ENCODE data around the gene ERMARD.

ERMARD gene

GRCh38 chr6:169803816-169804340 lies 52.5 kb downstream of the ERMARD start:
- no peak for DNase-seq (ENCODE audit: low spot score)
- TF ChIP-seq, protein P1, sequence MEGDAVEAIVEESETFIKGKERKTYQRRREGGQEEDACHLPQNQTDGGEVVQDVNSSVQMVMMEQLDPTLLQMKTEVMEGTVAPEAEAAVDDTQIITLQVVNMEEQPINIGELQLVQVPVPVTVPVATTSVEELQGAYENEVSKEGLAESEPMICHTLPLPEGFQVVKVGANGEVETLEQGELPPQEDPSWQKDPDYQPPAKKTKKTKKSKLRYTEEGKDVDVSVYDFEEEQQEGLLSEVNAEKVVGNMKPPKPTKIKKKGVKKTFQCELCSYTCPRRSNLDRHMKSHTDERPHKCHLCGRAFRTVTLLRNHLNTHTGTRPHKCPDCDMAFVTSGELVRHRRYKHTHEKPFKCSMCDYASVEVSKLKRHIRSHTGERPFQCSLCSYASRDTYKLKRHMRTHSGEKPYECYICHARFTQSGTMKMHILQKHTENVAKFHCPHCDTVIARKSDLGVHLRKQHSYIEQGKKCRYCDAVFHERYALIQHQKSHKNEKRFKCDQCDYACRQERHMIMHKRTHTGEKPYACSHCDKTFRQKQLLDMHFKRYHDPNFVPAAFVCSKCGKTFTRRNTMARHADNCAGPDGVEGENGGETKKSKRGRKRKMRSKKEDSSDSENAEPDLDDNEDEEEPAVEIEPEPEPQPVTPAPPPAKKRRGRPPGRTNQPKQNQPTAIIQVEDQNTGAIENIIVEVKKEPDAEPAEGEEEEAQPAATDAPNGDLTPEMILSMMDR (IDR thresholded peaks at IDR 0.05; ENCODE audit: extremely low read depth, insufficient read depth, missing control alignments), result no peak
- in situ Hi-C loops (cut with MboI; ENCODE audit: low pct_unique_long_range_greater_than_20kb, low sequenced_read_pairs, unreplicated experiment), result no loop called here

DNA sequence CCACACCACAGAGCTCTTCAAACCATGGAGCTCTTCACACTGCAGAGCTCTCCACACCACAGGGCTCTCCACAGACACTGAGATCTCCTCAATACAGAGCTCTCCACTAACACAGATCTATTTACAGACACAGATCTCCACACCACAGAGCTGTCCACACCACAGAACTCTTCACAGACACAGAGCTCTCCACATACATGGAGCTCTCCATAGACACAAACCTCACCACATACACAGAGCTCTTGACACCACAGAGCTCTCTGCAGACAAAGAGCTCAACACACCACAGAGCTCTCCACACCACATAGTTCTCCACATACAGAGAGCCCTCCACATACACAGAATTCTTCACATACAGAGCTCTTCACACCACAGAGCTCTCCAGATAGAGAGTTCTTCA lies 53.0 kb downstream of the ERMARD start:
- no peak for DNase-seq (ENCODE audit: low spot score)
- in situ Hi-C loops (cut with MboI; ENCODE audit: low pct_unique_long_range_greater_than_20kb, low sequenced_read_pairs, unreplicated experiment), result no loop called here
- TF ChIP-seq, protein P1 (IDR thresholded peaks at IDR 0.05; ENCODE audit: extremely low read depth, insufficient read depth, missing control alignments), result no peak

DNA sequence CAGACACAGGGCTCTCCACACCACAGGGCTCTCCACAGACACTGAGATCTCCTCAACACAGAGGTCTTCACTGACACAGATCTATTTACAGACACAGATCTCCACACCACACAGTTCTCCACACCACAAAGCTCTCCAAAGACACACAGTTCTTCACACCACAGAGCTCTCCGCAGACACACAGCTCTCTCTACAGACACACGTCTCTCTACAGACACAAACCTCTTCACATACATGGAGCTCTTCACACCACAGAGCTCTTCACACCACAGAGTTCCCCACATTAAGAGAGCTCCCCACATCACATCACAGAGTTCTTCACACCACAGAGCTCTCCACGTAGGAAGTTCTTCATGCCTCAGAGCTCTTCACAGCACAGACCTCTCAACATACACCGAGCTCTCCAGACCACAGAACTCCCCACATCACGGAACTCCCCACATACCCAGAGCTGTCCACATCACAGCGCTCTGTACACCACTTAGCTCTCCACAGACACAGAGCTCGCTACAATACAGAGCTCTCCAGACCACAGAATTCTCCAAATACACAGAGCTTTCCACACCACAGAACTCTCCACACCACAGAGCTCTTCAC lies 53.9 kb downstream of the ERMARD start:
- DNase-seq (ENCODE audit: low spot score), result no peak
- in situ Hi-C loops (cut with MboI; ENCODE audit: low pct_unique_long_range_greater_than_20kb, low sequenced_read_pairs, unreplicated experiment), result no loop called here
- TF ChIP-seq, protein P1 (IDR thresholded peaks at IDR 0.05; ENCODE audit: extremely low read depth, insufficient read depth, missing control alignments), result no peak

DNA sequence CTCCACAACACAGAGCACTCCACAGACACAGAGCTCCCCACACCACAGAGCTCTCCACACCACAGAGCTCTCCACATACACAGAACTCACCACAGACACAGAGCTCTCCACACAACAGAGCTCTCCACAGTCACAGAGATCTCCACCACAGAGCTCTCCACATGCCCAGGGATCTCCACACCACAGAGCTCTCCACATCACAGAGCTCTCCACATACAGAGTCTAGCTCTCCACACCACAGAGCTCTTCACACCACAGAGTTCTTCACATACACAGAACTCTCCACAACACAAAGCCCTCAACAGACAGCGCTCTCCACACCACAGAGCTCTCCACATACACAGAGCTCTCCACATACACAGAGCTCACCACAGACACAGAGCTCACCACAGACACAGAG lies 55.3 kb downstream of the ERMARD start:
- DNase-seq (ENCODE audit: low spot score), result no peak
- TF ChIP-seq, protein P1 (IDR thresholded peaks at IDR 0.05; ENCODE audit: extremely low read depth, insufficient read depth, missing control alignments), result no peak
- in situ Hi-C loops (cut with MboI; ENCODE audit: low pct_unique_long_range_greater_than_20kb, low sequenced_read_pairs, unreplicated experiment), result no loop called here

- TF ChIP-seq, protein P1 (IDR thresholded peaks at IDR 0.05; ENCODE audit: extremely low read depth, insufficient read depth, missing control alignments), result no peak
- in situ Hi-C loops (cut with MboI; ENCODE audit: low pct_unique_long_range_greater_than_20kb, low sequenced_read_pairs, unreplicated experiment), result no loop called here
- DNase-seq (ENCODE audit: low spot score), result no peak
Observed at GRCh38 chr6:169807229-169807628, 55.8 kb downstream of the ERMARD start.

GRCh38 chr6:169807699-169808607 lies 56.5 kb downstream of the ERMARD start:
- DNase-seq (ENCODE audit: low spot score), result no peak
- TF ChIP-seq, protein P1 (IDR thresholded peaks at IDR 0.05; ENCODE audit: extremely low read depth, insufficient read depth, missing control alignments), result no peak
- in situ Hi-C loops (cut with MboI; ENCODE audit: low pct_unique_long_range_greater_than_20kb, low sequenced_read_pairs, unreplicated experiment), result no loop called here
